Measurements from ENCODE around the gene PHTF2.
A peak's percentile ranks its signal among the peaks of the same experiment; 100 is the strongest.

PHTF2 gene

DNA sequence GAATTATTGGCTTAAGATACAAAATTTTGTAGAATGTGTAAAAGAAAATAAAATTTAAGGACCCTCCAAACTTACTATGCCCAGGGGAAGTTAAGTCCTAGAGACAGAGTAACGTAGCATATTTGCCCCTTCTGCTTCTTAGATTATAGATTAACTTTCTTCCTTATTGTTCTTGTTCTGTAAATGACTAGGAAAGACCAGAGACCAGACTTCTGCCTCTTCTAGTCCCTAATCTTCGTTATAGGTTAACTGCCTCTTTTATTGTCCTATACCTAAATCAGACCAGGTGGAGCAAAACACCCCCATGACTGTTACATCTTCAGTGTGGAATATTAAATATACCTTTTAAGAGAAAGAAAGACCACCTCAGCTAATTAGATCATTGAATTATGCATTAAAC, 160.5 kb downstream of the PHTF2 start:
- TF ChIP-seq POLR2A (IDR thresholded peaks at IDR 0.05; ENCODE audit: low read depth, low read length) (no peak), POLR2AphosphoS5 (IDR thresholded peaks at IDR 0.05; ENCODE audit: low read depth, low read length) (no peak), SPI1 (IDR thresholded peaks at IDR 0.05; ENCODE audit: low read depth, low read length) (no peak), PAX5 (IDR thresholded peaks at IDR 0.05; ENCODE audit: insufficient read depth, low read length, severe bottlenecking) (no peak), TAF1 (IDR thresholded peaks at IDR 0.05; ENCODE audit: low read depth, low read length) (no peak), POU2F2 (IDR thresholded peaks at IDR 0.05; ENCODE audit: low read depth, low read length) (no peak)
- no peak for FAIRE-seq
- DNase-seq (ENCODE audit: insufficient read length, low spot score) = no peak

DNA sequence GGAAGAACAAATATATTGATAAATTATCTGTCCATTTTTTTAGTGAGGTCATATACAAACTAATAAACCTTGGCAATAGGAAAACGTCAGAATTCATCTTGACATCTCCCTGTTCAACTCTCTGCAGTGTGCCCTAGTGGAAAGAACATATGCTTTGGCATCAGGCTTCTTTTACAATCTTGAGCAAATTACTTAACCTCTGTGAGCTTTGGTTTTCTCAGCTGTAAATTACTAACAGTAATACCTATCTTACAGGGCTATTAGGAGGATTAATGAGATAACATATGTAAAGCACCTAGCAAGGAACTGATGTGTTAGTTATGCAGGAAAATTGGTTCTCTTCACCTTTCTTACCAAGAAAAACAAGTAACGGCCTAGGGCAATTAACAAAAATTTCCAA, 161.8 kb downstream of the PHTF2 start:
- FAIRE-seq (no peak), DNase-seq (ENCODE audit: insufficient read length, low spot score) (no peak)
- TF ChIP-seq PAX5 (IDR thresholded peaks at IDR 0.05; ENCODE audit: insufficient read depth, low read length, severe bottlenecking) (no peak), POLR2A (IDR thresholded peaks at IDR 0.05; ENCODE audit: low read depth, low read length) (no peak), TAF1 (IDR thresholded peaks at IDR 0.05; ENCODE audit: low read depth, low read length) (no peak), POLR2AphosphoS5 (IDR thresholded peaks at IDR 0.05; ENCODE audit: low read depth, low read length) (no peak), POU2F2 (IDR thresholded peaks at IDR 0.05; ENCODE audit: low read depth, low read length) (no peak), SPI1 (IDR thresholded peaks at IDR 0.05; ENCODE audit: low read depth, low read length) (no peak)

DNA sequence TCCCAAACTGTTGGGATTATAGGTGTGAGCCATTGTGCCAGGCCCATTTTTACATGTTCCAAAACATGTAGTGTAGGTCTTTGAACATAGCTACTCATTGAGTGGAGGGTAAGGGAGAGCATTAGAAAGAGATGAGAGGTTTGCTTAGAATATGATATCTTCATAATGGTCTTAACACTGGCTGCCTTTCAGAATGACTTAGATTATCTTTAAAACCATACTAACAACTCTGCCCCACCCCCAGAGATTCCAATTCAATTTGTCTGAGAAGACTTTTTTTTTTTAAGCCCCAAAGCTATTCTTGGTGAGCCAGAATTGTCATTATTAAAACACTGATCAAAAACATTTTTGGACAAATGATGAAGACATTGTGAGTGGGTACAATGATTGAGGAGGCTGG, 168.9 kb downstream of the PHTF2 start:
- TF ChIP-seq POU2F2 (IDR thresholded peaks at IDR 0.05; ENCODE audit: low read depth, low read length) (no peak), SPI1 (IDR thresholded peaks at IDR 0.05; ENCODE audit: low read depth, low read length) (no peak), POLR2AphosphoS5 (IDR thresholded peaks at IDR 0.05; ENCODE audit: low read depth, low read length) (no peak), TAF1 (IDR thresholded peaks at IDR 0.05; ENCODE audit: low read depth, low read length) (no peak), POLR2A (IDR thresholded peaks at IDR 0.05; ENCODE audit: low read depth, low read length) (no peak), PAX5 (IDR thresholded peaks at IDR 0.05; ENCODE audit: insufficient read depth, low read length, severe bottlenecking) (no peak)
- no peak for FAIRE-seq
- no peak for DNase-seq (ENCODE audit: insufficient read length, low spot score)

DNA sequence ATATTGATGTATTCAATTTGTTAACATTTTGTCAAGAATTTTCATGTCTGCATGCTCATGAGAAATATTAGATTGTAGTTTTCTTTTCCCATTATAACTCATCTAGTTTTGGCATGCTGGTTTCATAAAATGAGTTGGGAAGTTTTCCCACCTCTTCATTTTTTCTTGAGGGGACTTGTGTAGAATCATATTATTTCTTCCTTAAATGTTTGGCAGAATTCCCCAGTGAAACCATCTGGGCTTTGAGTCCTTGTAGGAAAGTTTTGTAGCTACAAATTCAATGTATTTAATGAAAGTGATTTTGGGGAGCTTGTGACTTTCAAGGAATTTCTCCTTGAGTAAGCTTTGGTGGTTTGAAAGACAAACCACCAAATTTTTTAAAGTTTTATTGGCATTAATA, 173.2 kb downstream of the PHTF2 start:
- no peak for DNase-seq (ENCODE audit: insufficient read length, low spot score)
- no peak for FAIRE-seq
- TF ChIP-seq POLR2AphosphoS5 (IDR thresholded peaks at IDR 0.05; ENCODE audit: low read depth, low read length) = no peak

DNA sequence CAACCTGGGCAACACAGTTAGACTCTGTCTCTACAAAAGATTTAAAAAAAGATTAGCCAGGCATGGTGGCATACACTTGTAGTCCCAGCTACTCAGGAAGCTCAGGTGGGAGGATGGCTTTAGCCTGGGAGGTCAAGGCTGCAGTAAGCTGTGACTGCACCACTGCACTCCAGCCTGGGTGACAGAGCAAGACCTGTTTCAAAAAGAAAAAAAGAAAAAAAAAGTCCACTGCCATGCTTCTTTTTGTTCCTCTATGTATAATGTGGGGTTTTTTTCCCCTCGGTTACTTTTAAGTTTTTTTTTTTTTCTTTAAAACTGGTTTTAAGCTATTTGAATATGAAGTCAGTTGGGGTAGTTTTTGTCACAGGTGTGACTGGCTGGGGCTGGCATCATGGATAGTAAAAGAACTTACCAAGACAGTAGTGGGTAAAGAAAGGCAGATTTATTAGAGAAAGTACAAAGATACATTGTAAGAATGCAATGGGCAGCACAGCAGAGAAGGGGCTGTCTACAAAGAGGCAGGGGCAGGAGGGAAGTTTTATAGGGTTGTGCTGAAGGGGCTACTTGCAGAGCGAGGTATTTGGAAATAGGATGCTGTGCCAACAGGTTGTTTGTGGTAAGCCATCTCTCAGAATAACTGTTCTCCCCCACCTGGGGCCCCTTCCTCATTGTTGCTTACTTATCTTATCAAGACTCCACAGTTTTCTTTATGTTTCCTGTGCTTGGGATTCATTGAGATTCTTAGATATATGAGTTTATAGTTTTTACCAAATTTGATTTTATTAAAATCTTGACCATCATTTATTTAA, 177.3 kb downstream of the PHTF2 start:
- TF ChIP-seq PAX5 (IDR thresholded peaks at IDR 0.05; ENCODE audit: insufficient read depth, low read length, severe bottlenecking) = no peak
- DNase-seq (ENCODE audit: insufficient read length, low spot score) (no peak), FAIRE-seq (peak; percentile 35)

DNA sequence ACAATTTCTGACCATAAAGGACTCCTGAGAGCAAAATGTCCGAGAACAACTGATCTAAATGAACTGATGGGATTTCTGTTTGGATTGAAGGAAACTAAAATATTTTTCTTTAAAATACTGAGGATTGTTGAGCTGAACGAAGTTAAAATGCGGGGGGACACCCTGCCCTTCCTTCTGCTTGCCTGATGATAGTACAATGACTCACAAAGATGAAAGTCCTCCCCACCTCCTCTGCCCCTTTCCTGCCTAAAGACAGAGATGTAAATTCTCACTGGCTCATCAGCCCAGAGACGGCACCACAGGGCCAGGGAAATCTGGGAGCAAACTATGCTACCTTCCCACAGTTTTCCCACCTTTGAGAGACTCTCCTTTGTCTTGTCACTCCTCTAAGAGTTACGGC, 180.6 kb downstream of the PHTF2 start:
- FAIRE-seq (no peak), DNase-seq (ENCODE audit: insufficient read length, low spot score) (no peak)
- no peak for TF ChIP-seq POLR2AphosphoS5 (IDR thresholded peaks at IDR 0.05; ENCODE audit: low read depth, low read length)
- no peak for TF ChIP-seq TAF1 (IDR thresholded peaks at IDR 0.05; ENCODE audit: low read depth, low read length)
- TF ChIP-seq SPI1 (IDR thresholded peaks at IDR 0.05; ENCODE audit: low read depth, low read length) = no peak

DNA sequence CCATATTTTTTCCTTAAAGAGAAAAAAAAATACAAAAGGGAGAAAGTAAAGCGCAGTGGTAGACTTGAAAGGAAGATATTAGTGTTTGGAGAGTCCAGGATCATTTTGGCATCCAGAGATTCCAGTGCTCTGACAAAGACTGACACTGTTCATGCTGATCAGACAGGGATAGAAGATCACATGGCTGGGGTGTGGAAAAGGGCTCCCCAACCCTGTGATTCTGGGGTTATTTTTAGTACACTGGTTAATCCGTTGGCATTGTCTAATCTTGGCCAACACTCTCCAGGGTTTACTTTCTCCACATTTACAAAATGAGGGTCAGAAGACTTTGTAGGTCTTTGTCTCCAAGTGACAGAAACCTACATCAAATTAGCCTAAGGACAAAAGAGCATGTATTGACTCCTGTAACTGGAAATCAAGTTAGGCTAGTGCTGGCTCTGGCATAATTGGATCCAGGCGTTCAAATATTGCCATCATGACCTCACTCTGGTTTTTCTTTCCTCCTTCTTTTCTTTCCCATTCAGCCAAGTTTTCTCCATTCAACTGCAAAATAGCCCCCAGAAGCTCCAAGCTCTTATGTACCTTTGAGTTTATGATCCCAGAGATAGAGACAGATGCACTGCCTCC, 181.6 kb downstream of the PHTF2 start:
- FAIRE-seq (no peak), DNase-seq (ENCODE audit: insufficient read length, low spot score) (no peak)
- TF ChIP-seq POU2F2 (IDR thresholded peaks at IDR 0.05; ENCODE audit: low read depth, low read length) (no peak), POLR2AphosphoS5 (IDR thresholded peaks at IDR 0.05; ENCODE audit: low read depth, low read length) (no peak), TAF1 (IDR thresholded peaks at IDR 0.05; ENCODE audit: low read depth, low read length) (no peak), POLR2A (IDR thresholded peaks at IDR 0.05; ENCODE audit: low read depth, low read length) (no peak), SPI1 (IDR thresholded peaks at IDR 0.05; ENCODE audit: low read depth, low read length) (no peak), PAX5 (IDR thresholded peaks at IDR 0.05; ENCODE audit: insufficient read depth, low read length, severe bottlenecking) (no peak)

DNA sequence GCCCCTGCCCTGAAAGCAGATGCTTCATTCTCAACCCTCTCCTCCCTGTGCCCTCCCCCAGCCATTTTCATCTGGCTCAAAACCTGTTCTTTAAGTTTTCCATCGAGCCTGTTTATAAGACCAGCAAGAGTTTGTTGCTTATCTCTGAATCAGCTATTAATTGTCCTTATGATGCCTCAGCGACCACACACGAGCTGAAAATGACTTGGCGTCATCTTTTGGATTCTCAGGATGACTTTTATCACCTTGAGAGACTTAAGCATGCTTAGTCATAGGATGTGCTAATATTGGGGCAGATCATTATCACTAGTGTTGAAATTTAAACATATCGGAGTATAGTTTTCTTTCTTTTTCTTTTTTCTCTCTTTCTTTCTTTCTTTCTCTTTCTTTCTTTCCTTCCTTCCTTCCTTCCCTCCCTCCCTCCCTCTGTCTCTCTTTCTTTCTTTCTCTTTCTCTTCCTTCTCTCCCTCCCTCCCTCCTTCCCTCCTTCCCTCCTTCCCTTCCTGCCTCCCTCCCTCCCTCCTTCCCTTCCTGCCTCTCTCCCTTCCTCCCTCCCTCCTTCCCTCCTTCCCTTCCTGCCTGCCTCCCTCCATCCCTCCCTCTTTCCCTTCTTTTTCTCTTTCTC, 184.5 kb downstream of the PHTF2 start:
- no peak for FAIRE-seq
- TF ChIP-seq POLR2AphosphoS5 (IDR thresholded peaks at IDR 0.05; ENCODE audit: low read depth, low read length) = no peak
- no peak for TF ChIP-seq PAX5 (IDR thresholded peaks at IDR 0.05; ENCODE audit: insufficient read depth, low read length, severe bottlenecking)
- no peak for TF ChIP-seq POLR2A (IDR thresholded peaks at IDR 0.05; ENCODE audit: low read depth, low read length)
- no peak for TF ChIP-seq SPI1 (IDR thresholded peaks at IDR 0.05; ENCODE audit: low read depth, low read length)
- no peak for TF ChIP-seq TAF1 (IDR thresholded peaks at IDR 0.05; ENCODE audit: low read depth, low read length)
- TF ChIP-seq POU2F2 (IDR thresholded peaks at IDR 0.05; ENCODE audit: low read depth, low read length) = no peak
- DNase-seq (ENCODE audit: insufficient read length, low spot score) = no peak

DNA sequence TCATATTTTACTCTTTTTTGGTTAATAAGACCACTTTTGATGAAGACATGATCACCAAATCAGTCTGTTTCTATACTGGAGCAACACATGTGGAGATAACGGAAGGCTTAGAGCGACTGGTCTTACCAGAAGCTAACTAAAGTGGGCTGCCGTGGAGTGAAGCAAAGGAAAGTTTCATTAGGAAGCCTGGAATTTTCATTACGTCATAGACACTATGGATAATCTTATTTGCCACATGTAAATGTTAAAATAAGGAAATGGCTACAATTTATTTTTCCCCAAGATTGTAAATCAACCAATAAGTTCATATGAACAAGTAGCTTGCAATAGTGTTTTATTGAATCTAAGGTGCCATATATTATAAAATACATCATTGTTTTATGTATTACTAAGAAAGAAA, 185.4 kb downstream of the PHTF2 start:
- TF ChIP-seq PAX5 (IDR thresholded peaks at IDR 0.05; ENCODE audit: insufficient read depth, low read length, severe bottlenecking) = no peak
- TF ChIP-seq SPI1 (IDR thresholded peaks at IDR 0.05; ENCODE audit: low read depth, low read length) = no peak
- no peak for TF ChIP-seq POLR2AphosphoS5 (IDR thresholded peaks at IDR 0.05; ENCODE audit: low read depth, low read length)
- DNase-seq (ENCODE audit: insufficient read length, low spot score) (no peak), FAIRE-seq (no peak)

Data from GM12891 (cell line).